ENCODE measurements around the gene LSS.
"Not testable (repeated sequence)": the region's sequence is repeated elsewhere in the genome, so short reads cannot be mapped to it uniquely, and the experiment has no call there.

Gene LSS

DNA sequence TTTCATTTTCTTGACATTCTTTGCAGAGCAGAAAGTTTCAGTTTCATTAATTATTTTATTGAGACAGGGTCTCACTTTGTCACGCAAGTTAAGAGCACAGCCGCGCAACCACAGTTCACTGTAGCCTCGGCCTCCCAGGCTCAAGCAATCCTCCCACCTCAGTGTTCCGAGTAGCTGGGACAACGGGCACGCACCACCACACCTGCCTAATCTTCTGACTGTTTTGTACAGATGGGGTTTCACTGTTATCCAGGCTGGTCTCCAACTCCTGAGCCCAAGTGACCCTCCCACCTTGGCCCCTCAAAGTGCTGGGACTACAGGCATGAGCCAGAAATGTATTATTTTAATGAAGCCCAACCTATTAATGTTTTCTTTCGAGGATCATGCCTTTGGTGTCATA, 41.3 kb downstream of the LSS start:
- no peak for DNase-seq (ENCODE audit: low spot score)

GRCh38 chr21:46185716-46186115, 42.9 kb downstream of the LSS start:
- no peak for DNase-seq (ENCODE audit: low spot score)

GRCh38 chr21:46184625-46185555, 43.7 kb downstream of the LSS start:
- peak; percentile 81 for DNase-seq (ENCODE audit: low spot score)

- peak; percentile 81 for DNase-seq (ENCODE audit: low spot score)
Measured at GRCh38 chr21:46183910-46184624, 44.5 kb downstream of the LSS start, which contains the start of gene SPATC1L. Gene SPATC1L, minus strand, starts transcription at chr21:46184459. Its CDS starts 1,643 bp downstream, at chr21:46182816.

DNA sequence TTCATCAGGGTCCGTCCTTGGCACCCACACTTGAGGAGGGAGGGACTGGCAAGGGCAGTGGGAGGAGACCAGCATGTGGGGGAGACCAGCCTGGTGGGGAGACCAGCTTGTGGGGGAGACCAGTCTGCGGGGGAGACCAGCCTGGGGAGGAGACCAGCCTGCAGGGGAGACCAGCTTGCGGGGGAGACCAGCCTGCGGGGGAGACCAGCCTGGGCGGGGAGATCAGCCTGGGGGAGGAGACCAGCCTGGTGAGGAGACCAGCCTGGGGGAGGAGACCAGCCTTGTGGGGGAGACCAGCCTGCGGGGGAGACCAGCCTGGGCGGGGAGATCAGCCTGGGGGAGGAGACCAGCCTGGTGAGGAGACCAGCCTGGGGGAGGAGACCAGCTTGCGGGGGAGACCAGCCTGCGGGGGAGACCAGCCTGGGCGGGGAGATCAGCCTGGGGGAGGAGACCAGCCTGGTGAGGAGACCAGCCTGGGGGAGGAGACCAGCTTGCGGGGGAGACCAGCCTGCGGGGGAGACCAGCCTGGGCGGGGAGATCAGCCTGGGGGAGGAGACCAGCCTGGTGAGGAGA, 45.2 kb downstream of the LSS start:
- DNase-seq (ENCODE audit: low spot score): not testable (repeated sequence)

- peak; percentile 69 for DNase-seq (ENCODE audit: low spot score)
Measured at GRCh38 chr21:46182548-46183336, 45.8 kb downstream of the LSS start.

DNA sequence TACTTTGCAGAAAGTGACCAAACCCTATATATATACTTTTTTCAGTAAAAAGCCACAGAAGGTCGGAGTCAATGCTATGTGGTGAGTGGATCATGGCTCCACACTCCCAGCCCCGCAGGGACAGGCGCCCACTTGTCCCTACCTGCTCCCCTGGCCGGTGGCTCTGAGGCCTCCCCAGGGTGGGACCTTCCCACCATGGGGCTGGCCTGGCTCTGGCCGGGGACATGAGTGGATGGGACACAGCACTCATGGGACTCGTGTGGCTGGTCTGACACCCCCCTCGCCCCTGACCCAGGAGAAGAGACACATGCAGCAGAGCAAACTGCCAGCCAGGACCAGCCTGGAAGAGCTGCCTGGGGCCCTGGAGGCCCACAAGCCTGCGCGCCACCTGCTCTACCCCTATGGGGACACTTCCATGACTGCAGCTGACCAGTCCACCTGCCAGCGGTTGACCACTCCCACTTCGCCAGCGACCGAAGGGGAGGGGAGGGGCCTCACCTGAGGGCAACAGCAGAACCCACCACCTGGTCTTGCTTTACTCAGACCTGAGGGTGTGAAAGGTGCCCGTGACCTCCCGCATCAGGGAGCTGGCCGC, 46.5 kb downstream of the LSS start:
- DNase-seq (ENCODE audit: low spot score): no peak

GRCh38 chr21:46181436-46181835, 47.1 kb downstream of the LSS start:
- DNase-seq (ENCODE audit: low spot score): no peak

- DNase-seq (ENCODE audit: low spot score): no peak
Measured at GRCh38 chr21:46180778-46181391, 47.7 kb downstream of the LSS start.

DNA sequence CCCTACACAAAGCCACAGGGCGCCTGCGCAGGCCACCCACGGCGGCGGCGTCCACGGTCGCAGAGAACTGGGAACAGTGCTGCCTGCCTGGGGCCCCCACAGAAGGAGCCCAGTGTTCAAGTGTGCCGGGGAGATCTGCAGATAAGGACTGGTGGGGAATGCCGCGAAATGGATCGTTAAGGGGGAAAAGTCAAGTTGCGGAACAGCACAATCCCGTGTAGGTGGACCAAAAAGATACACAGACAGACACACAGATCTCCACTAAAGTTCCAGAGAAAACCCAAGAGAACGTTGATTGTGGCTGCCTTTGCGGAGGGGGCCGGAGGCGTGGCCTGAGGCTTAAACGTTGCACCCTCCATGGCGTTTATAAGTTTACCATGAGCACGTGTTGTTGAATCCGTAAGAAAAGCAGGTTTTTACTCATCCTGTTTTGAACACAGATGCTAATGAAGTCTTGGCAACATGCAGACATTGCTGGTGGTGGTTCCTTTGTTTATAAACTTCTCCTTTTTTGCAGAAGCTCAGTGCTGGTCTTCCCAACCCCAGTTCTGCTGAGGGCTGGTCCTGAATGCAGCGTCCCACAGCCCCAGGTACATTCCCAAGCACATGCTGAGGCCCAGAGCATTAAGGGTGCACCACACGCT, 48.4 kb downstream of the LSS start:
- no peak for DNase-seq (ENCODE audit: low spot score)

DNA sequence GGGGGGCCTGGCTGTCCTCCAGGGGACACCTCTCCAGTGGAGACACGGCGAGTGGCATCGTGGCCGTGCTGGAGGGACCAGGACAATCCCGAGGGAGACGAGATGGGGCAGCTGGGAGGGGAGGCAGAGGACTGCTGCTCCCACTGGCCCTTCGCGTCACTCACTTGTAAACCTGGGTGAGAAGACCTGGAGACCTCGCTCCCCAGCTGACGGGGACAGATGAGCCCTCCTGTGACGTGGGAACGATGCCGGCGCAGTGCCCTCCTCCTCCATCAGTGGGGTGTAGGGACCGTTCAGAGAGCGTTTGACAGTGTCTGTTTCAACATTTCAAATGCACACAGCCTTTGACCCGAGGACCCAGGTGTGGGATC, 48.9 kb downstream of the LSS start:
- DNase-seq (ENCODE audit: low spot score): no peak

DNA sequence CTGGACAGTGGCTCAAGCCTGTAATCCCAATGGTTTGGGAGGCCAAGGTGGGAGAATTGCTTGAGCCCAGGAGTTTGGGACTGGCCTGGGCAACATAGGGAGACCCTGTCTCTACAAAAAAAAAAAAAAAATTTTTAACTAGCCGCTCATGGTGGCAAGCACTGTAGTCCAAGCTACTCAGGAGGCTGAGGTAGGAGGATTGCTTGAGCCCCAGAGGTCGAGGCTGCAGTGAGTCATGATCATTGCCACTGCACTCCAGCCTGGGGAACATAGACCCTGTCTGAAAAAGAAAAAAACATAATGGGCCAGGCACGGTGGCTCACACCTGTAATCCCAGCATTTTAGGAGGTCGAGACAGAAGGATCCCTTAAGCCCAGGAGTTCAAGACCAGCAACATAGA, 49.6 kb downstream of the LSS start:
- no peak for DNase-seq (ENCODE audit: low spot score)

GRCh38 chr21:46176443-46177129, 52.0 kb downstream of the LSS start:
- not testable (repeated sequence) for DNase-seq (ENCODE audit: low spot score)

- DNase-seq (ENCODE audit: low spot score): no peak
Measured at GRCh38 chr21:46173573-46173972, 55.0 kb downstream of the LSS start.

- DNase-seq (ENCODE audit: low spot score): no peak
Measured at GRCh38 chr21:46172863-46173528, 55.6 kb downstream of the LSS start.

- no peak for DNase-seq (ENCODE audit: low spot score)
Measured at GRCh38 chr21:46171996-46172862, 56.3 kb downstream of the LSS start.

GRCh38 chr21:46171585-46171984, 57.0 kb downstream of the LSS start:
- DNase-seq (ENCODE audit: low spot score): no peak

- not testable (repeated sequence) for DNase-seq (ENCODE audit: low spot score)
Measured at GRCh38 chr21:46170436-46171193, 58.0 kb downstream of the LSS start.

Measured in AG20443 (cell line).